HG02623 (cell line): ENCODE results near the gene AGAP1.

ENCODE experiments used
- ATAC-seq: cut with Tn5 transposase; IDR thresholded peaks from one replicate; pipeline ENCODE4 v1.9.1; 2021; ENCODE audit warnings: moderate library complexity; ENCODE audit not compliant: unreplicated experiment

Gene AGAP1

DNA sequence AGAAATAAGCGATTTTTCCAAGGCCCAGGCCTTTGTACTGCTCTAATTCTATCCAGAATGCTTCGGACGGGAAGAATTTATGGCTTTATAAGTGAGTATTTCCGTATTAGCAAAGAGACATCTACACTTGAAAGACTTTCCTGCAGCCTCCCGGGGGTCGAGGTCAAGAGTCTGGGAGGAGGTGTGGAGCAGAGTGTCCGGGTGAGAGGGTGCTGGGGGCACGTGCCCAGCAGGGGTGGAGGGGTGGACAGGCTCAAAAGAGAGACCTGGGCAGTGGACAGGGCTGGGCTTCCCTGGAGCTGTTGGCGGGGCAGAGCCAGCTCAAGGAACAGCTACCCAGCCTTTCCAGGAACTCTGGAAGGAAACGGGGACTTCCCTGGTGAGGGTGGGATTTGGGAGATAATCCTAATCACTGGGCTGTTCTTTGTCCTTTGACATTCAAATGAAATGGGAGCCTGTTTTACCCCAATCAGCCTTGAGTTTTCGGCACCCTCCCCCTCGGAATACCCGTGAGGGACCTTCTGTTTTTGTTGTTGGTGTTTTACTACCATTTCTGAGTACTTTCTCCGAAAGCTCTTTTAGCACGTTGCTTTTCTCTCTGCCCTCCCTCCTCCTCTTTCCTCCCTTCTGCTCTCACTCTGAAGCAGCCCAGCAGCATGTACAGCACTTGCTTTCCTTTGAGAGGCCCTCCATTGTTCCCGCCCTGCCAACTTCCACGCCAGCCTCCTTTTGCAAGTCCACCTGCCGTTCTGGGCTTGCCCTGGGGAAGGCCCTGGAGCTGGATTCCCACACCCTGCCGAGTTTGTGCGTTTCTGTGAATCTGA, 164.7 kb downstream of the AGAP1 start:
- no peak for ATAC-seq

DNA sequence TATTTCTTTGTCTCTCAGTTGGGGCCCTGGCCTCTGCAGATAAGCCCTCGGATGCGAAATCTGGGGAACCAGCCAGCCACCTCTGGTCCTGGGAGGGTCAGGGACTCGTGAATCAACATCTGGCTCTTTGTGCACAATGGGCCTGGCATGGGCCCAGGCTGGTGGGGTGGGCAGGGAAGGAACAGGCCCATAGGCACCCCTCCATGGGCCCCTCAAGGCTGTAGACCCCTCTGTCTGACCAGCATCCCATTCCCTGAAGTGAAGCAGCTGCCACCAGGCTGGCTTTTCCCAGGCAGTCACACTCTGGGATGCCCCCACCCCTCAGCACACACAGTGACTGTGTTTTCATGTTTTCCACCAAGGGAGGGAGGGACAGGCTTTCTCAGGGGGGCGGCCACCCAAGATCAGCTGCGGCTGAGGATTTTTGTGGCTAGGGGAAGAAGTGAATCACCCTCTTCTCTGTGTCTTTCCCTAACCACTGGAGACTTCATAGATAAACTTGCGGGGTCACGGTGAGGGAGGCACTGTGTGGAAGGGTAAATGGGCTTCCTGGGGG, 166.0 kb downstream of the AGAP1 start:
- no peak for ATAC-seq

DNA sequence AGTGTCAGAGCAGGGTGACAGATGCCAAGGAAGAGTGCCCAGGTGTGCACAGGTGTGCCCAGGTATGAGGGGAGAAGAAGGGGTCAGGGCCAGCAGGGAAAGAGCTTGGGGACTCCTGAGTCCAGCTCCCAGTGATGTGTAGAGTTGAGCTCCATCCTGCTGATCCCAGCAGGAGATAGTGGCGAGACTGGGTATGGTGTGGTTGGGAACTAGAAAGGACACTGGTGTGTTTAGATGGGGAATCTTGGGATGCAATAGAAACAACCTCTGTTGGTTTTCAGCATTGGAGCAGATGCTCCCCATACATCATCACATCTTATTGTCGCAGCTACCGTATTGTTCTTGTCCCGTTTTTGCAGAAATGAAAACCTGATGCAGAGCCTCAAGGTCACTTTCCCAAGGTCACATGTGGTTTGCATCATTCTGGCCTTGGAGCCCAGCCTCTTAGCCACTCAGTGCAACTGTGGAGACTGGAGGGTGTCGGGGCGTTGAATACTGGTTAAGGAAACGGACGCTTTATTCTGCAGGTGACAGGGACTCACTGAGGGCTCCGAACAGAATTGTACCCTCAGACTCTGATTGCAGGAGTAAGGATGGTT, 166.7 kb downstream of the AGAP1 start:
- ATAC-seq: no peak

DNA sequence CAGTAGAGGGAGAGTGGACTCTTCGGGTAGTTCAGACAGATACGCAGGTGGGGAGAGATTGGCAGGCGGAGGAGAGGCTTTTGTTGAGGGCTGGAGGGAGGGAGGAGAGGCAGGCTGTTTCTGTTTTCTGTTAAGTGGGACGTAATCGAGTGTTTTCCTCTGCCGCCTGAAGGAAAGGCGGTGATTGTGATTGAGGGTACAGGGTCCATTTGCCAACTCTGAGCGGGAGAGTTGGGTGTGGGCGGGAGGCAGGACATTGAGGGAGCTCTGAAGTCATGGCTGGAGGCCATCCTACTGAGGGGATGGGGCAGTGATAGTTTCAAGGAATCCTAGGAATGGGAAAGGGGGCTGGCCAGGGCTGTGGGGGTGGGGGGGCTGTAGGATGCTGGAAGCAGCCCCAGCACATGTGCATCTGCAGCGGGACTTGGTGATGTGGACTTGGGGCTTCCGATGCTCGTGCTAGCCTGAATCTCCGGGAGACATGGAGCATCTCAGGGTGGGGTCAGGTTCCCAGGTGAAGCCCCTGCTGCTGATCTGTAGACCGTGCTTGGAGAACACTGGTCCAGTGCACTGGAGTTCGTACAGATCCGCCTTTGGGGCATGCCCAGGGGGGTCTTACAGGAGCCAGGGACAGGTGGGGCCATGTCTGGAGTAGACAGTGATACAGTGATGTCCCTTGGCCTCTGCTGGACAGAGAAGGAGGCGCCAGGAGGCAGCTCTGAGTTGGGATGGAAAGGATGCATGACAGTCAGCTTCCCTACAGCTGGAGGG, 167.5 kb downstream of the AGAP1 start:
- no peak for ATAC-seq

DNA sequence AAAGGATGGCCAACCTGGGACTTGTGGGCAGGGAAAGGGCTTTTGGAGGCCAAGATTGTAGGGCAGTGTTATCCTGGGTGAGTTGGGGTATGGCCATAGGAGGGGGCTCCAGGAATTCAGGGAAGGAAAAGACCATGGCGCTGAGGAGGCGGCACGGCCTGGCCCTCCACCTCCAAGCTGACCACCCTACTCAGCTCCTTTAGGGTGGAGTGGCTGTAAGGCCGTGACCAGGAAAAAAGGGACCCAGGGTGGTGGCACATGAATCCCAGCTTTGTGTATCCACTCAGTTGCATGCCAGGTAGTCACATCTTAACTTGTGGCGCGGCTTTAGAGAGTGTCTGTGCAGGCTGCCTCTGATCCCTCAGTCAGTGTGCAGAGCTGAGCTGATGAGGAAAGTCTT, 168.1 kb downstream of the AGAP1 start:
- no peak for ATAC-seq

DNA sequence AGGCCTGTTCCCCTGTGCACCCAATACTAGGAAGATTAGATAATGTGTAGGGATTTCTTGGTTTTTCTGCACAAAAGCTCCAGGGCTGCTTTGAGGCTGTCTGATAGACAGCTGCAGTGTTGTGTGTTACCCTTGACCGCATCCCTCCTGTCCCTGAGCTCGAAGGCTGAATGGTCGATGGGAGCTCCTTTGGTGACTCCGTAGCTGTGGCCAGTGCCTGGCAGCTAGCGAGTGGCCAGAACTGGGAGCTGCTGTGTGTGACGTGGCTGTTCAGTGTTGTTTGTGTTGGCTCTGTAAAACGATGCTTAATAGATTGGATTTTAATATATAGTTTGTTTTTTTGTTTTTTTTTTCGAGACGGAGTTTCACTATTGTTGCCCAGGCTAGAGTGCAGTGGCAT, 170.0 kb downstream of the AGAP1 start:
- no peak for ATAC-seq

DNA sequence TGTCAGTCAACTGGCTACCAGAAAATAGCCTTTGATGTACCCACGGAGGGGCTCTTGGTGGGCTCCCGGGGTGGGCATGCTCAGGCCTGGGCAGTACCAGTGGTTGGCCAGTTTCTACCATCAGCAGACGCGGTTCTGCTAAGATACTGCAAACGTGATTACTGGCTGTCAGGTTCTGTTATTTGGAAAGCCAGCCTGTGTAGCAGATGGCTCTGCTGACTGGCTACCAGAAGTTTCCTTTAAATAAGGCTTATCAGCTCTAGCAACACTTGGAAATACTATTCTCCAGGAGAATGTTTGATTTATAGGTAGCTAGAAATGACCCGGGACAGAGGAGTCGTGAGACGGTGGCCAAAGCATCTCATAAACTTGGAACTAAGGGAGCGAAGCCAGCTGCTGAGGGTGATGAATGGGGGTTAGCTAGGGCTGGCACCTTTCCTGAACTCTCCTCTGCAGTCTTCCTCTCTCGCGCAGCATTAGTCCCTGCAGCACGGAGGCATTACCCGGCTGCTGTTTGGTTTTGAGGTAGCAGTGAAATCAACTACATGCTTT, 171.9 kb downstream of the AGAP1 start:
- no peak for ATAC-seq

DNA sequence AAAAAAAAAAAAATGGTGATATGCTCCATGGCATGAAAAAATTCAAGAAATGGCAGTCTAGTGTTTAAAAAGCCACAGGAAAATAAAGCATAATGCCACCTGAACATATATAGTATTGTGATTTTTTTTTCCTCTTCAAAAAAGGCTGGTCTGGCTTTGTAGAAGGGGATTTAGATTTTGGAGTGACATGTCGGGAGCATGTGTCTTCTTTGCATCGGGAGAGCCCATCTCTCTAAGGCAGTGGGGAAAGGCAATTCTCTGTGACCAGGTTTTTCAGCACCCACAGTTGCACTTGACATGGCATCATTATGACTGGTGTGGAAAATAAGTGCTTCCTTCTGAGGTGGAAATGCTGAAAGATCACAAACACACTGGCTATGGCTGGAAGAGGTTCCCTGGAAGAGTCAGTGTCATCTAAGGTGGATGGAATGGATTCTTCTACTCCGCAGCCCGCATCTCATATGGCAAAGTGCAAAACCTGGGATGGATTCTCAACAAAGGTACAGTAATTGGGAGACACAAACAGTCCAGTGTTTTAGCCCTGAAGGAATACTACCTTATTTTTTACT, 172.5 kb downstream of the AGAP1 start:
- ATAC-seq: no peak

DNA sequence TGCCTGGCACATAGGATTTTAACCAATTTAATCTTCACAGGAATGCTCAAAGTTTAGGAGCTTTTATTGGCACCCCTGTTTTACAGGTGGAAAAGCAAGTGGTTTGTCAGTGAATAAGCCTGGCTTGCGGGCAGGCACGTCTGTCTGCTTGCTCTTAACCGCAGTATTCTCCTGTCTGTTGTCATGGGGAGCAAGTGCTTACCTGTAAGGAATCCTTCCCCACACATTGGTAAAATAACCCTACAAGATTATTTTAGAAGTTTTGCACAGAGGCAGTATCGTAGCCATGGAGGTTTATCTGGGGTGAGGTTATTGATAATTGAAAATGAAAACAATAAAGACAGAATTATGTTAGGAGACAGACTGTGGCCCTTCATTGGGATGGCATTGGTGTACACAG, 174.9 kb downstream of the AGAP1 start:
- no peak for ATAC-seq

DNA sequence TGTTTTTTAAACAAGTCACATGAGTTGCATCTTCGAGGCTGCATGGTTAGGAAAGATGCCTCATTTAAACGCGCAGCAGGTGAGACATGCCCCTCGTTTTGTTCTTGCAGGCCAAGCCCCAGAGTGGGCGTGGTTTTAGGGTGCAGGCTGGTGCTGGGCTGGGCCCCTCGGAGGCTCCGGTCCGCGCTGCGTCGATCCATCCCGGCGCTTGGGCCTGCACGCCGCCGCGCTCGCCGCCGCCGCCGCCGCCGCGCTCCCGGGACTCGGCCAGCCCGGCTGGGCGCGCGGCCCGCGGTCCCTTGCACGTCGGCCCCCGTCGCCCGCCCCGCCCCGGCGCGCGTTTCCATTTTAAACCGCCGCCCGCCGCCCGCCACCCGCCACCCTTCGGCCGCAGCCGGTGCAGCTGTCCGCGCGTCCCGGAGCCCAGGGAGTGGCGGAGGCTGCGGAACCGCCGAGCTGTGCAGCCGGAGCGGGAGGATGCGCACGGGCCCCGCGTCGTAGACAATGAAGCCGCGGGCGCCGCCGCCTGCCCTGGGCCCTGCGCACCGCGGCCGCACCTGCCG, 175.5 kb downstream of the AGAP1 start:
- ATAC-seq: no peak

DNA sequence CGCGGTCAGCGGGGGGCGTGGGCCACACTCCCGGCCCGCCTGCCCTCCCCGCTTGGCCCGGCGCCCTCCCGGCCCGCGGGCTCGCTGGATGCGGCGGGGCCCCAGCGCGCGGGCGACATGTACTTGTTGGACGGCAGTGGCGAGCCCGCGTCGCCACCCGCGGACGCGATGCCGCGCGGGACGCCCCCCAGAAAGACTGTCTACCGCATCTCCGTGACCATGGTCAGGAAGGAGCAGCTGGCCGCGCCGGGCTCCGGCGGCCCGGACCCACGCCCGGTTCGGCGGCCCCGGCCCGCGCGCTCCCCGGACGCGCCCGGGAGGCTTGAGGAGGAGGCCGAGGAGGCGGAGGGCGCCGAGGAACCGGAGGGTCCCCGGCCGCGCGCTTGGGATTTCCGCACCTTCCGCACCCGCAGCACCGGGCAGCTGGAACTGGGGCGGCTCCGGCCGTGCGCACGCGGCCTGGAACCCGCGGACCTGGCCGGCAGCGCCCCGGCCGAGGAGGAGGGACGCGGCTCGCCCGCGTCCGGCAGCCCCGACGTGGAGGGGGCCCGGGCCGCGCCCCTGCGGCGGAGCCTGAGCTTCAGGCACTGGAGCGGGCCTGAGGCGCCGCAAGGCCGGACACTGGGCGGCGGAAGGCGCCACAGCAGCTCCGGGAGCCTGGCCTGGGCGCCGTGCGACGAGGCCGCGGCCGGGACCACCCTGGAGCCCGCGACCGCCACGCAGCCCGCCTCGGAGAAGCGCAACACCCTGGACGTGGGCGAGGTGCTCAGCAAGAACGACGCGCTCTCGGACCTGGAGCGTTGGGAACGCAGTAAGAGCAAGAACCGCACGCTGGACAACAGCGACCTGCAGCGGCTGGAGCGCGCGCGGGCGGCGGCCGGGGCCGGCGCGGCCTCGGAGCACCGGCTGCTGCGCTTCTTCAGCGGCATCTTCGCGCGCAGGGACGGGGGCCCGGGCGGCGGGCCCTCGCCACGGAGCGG, 176.4 kb downstream of the AGAP1 start:
- no peak for ATAC-seq

DNA sequence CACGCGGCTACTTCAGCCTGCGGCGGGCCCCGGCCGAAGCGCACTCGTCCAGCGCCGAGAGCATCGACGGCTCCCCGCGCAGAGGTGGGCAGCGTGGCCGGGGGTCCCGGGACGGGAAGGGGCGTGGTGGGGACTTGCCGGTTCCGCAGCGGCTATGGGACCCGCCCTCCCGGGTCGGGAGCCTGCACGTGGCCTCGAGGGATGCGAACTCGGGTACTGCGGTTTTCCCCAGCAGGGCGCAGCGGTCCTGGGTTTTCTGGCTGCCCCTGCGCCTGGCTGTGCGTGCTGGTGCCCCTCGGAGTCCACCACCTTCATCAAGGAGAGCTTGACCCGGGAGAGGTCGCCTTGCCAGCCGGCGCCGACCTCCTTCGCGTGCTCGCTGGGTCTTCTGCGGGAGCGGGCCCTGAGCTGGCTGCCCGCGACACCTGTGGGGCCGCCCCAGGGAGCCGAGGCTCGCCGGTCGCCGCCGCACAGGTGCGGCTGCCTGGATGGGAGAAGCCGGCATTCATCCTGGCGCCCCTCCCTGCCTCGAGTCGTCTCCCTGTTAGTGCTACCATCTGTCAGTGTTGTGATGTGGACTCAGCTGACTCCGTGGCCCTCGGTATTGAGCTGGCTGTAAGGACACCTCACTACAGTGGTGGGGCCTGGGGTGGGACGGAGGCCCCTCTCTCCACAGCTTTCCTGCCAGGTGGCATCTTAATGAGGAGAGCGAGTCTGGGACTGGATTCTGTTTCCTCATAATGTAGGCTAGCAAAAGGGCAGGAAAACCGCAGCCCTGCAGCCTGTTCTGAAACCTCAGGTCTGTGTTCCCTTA, 177.3 kb downstream of the AGAP1 start:
- ATAC-seq: no peak

DNA sequence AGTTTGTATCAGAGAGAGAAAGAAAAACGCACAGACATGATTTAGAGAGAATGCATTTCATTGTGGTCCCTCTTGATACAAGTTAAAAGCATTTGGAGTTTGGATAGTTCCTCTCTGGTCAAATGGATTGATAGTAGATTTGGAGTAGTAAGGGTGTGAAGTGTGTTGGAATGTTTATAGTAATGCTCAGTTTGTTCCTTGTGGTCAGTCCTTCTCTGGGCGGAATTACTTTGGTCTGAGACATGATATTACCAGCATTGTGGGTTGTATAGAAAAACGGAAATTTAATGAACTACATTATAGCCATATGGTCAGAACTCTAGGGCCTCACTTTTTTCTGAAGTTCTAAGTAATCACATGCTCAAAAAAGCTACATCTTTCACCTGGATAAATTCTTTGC, 178.9 kb downstream of the AGAP1 start:
- no peak for ATAC-seq

DNA sequence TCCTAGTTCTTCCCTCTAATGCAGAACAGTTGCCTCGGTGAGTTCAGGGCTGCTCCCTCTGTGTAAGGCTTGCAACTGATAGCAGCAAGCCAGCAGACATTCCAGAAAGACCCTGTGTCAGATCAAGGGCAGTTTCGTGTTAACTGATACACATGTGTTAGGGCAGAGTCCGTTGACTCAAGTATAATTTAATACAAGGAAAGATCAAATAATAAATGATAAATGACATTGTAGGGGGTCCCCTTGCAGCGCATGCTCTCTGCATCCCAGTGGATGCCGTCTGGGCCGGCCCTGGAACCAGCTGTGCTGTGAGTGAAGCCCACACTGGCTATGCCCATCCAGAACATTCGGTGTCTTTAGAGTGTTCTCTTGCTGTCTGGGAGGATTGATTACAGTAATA, 180.3 kb downstream of the AGAP1 start:
- ATAC-seq: no peak

DNA sequence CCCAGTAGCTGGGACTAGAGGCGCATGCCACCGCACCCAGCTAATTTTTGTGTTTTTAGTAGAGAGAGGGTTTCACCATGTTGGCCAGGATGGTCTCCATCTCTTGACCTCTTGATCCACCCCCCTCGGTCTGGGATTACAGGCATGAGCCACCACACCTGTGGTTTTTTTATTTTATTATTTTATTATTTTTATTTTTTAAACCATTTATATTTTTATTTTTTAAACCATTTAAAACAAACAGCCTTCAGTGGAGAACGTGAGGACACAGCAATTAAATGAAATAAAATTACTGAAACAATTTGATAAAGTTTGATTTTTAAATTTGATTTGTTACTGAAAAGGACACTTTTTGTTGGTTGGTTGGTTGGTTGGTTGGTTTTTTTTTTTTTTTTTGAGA, 181.0 kb downstream of the AGAP1 start:
- ATAC-seq: no peak

DNA sequence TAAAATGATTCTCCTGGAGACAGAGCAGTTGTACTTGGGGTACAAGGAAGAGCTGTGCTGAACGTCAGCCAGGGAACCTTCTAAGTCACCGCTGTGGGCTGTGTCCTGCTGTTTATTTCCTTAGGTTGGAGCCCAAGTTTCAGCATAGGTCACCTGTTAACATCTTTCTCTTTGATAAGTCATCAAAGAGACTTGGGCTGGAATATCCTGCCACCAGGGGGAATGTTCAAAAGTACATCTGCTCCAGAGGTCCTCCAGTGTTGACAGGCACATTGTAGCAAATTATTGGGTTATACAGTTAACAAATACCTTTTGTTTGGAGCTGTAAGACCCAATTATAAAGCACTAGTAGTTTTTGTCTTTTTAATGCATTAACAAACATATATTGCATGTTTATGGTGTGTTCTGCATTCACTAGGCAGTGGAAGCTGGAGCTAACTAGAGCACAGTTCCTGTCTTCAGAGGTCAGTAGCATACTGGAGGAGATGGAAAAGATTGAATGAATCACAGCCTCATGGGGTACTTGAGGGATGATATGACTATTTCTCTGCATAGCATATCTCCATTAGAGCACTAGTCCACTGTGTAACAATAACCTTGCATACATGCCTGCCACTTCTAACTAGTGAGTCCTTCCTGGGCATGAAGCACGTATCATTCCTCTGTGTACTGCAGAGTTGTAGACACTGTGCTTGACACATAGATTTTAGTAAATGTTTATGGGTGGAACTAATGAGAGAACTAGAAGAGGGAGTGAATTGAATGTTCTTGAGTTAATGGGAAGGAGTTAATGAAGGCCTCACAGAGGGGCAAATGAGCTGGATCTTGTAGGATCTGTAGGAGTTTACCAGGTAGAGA, 182.1 kb downstream of the AGAP1 start:
- no peak for ATAC-seq

DNA sequence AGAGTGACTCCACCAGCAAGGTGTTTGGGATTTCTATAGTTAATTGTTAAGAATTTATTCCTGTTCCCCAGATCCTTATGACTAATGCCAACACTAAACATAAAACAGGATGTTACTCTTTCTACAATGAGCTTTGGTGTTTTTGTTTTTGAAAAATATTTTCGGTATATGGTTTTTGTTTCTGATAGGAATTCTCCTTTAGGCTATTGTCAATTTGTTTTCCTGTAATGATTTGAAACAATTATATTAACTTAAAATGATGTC, 182.6 kb downstream of the AGAP1 start:
- no peak for ATAC-seq

DNA sequence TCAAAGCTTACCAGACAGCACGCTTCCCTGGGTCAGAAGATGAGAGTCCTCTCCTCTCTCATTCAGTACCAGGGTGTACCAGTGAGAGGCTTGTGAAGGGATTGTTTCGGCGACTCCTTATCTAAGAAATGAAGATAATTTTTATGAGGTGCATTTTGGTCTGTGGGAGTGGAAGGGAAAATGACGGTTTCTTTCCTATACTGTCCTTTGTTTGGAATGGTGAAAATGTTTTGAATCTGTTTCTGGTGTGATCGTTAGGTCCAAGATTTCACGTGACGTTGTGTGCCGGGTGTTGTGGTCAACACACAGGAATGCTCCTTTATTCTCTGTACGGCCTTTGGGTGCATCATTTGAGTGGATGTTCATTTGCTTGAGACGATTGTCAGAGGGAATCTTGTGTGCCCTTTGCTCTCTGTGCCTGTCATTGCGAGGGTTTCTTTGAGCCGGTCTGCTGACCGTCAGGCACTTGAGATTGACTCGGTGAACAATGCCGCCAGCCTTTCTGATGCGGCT, 183.5 kb downstream of the AGAP1 start:
- no peak for ATAC-seq
